HG02884 (cell line): ENCODE data around the gene IFNL4.
"Not testable (repeated sequence)": the region's sequence is repeated elsewhere in the genome, so short reads cannot be mapped to it uniquely, and the experiment has no call there.

Experiments used
- ATAC-seq: cut with Tn5 transposase; IDR thresholded peaks from one replicate; pipeline ENCODE4 v1.9.1; 2021; ENCODE audit warnings: mild to moderate bottlenecking, moderate library complexity; ENCODE audit not compliant: unreplicated experiment

Gene IFNL4

GRCh38 chr19:39248806-39249205, at the start of gene IFNL4:
Gene IFNL4 (minus strand): TSS chr19:39248856.
- no peak for ATAC-seq

- ATAC-seq, result no peak
Measured at GRCh38 chr19:39297931-39298634, 49.4 kb upstream of the IFNL4 start.

- no peak for ATAC-seq
Measured at GRCh38 chr19:39296906-39297305, 48.2 kb upstream of the IFNL4 start.

- ATAC-seq, result no peak
Measured at GRCh38 chr19:39296055-39296645, 47.5 kb upstream of the IFNL4 start, which contains the start of gene IFNL1. Gene IFNL1 (plus strand): TSS chr19:39296407. CDS start chr19:39296422, 15 bp downstream.

GRCh38 chr19:39293394-39293793, 44.7 kb upstream of the IFNL4 start:
- ATAC-seq, result no peak

GRCh38 chr19:39284032-39284431, 35.4 kb upstream of the IFNL4 start:
- no peak for ATAC-seq

- ATAC-seq, result no peak
Measured at GRCh38 chr19:39282021-39282420, 33.4 kb upstream of the IFNL4 start.

GRCh38 chr19:39277598-39277997, 28.9 kb upstream of the IFNL4 start:
- no peak for ATAC-seq

GRCh38 chr19:39276740-39277139, 28.1 kb upstream of the IFNL4 start:
- no peak for ATAC-seq

- ATAC-seq, result no peak
Measured at GRCh38 chr19:39275578-39275977, 26.9 kb upstream of the IFNL4 start.

GRCh38 chr19:39273859-39274258, 25.2 kb upstream of the IFNL4 start:
- ATAC-seq, result not testable (repeated sequence)

GRCh38 chr19:39270036-39270871, 21.6 kb upstream of the IFNL4 start:
- ATAC-seq, result no peak

GRCh38 chr19:39269369-39269768, 20.7 kb upstream of the IFNL4 start:
- not testable (repeated sequence) for ATAC-seq

- ATAC-seq, result not testable (repeated sequence)
Measured at GRCh38 chr19:39268531-39269223, 20.0 kb upstream of the IFNL4 start.

GRCh38 chr19:39268085-39268484, 19.4 kb upstream of the IFNL4 start, which contains the start of gene IFNL2:
Gene IFNL2 (plus strand): TSS chr19:39268396. CDS start chr19:39268569, 173 bp downstream.
- ATAC-seq, result not testable (repeated sequence)

- no peak for ATAC-seq
Measured at GRCh38 chr19:39265321-39265916, 16.8 kb upstream of the IFNL4 start.

GRCh38 chr19:39264306-39265290, 15.9 kb upstream of the IFNL4 start:
- no peak for ATAC-seq

- ATAC-seq, result no peak
Measured at GRCh38 chr19:39263912-39264305, 15.3 kb upstream of the IFNL4 start.

- no peak for ATAC-seq
Measured at GRCh38 chr19:39262496-39262895, 13.8 kb upstream of the IFNL4 start.
